NCI-H1694 treated with DMSO at 0.1 percent for 48 hours (cell line): ENCODE results near the gene ORC4.

Experiments
- DNase-seq: peaks from one replicate; lab custom pipeline; 2025; lab: John Stamatoyannopoulos, UW

The ORC4 gene

GRCh38 chr2:148020111-148021058 lies at the start of gene ORC4:
Gene ORC4, minus strand, starts transcription at chr2:148020737. Its CDS starts 44,779 bp downstream, at chr2:147975958.
- peak; percentile 99 for DNase-seq

- DNase-seq, result no peak
Measured at GRCh38 chr2:148067801-148068200, 47.3 kb upstream of the ORC4 start.

GRCh38 chr2:148065936-148066335 lies 45.4 kb upstream of the ORC4 start:
- no peak for DNase-seq

- DNase-seq, result no peak
Measured at GRCh38 chr2:148063633-148064032, 43.1 kb upstream of the ORC4 start.

- no peak for DNase-seq
Measured at GRCh38 chr2:148058641-148059040, 38.1 kb upstream of the ORC4 start.

GRCh38 chr2:148052687-148053086 lies 32.1 kb upstream of the ORC4 start:
- DNase-seq, result no peak

- DNase-seq, result no peak
Measured at GRCh38 chr2:148049284-148049683, 28.7 kb upstream of the ORC4 start.

- no peak for DNase-seq
Measured at GRCh38 chr2:148048475-148049221, 28.1 kb upstream of the ORC4 start.

- DNase-seq, result no peak
Measured at GRCh38 chr2:148046802-148047201, 26.3 kb upstream of the ORC4 start.

GRCh38 chr2:148044322-148044721 lies 23.8 kb upstream of the ORC4 start:
- DNase-seq, result no peak

GRCh38 chr2:148042219-148042618 lies 21.7 kb upstream of the ORC4 start:
- DNase-seq, result no peak

GRCh38 chr2:148039783-148040182 lies 19.2 kb upstream of the ORC4 start:
- no peak for DNase-seq

- no peak for DNase-seq
Measured at GRCh38 chr2:148032215-148032614, 11.7 kb upstream of the ORC4 start.

- DNase-seq, result no peak
Measured at GRCh38 chr2:148031152-148031551, 10.6 kb upstream of the ORC4 start.

- no peak for DNase-seq
Measured at GRCh38 chr2:148028781-148029180, 8.2 kb upstream of the ORC4 start.

GRCh38 chr2:148027822-148028221 lies 7.3 kb upstream of the ORC4 start:
- no peak for DNase-seq

- DNase-seq, result no peak
Measured at GRCh38 chr2:148026573-148026972, 6.0 kb upstream of the ORC4 start.

- no peak for DNase-seq
Measured at GRCh38 chr2:148023861-148024260, 3.3 kb upstream of the ORC4 start.

- no peak for DNase-seq
Measured at GRCh38 chr2:148022882-148023281, 2.3 kb upstream of the ORC4 start.

GRCh38 chr2:148022351-148022750 lies 1.8 kb upstream of the ORC4 start:
- DNase-seq, result no peak

GRCh38 chr2:148021886-148022285 lies 1.3 kb upstream of the ORC4 start:
- DNase-seq, result no peak

GRCh38 chr2:148021059-148021861 lies 723 bp upstream of the ORC4 start, which contains the start of gene MBD5:
Gene MBD5, plus strand, starts transcription at chr2:148021091.
- DNase-seq, result peak; percentile 72
